ENCODE data around the gene GAS6. TPM values are rescaled to one million over a fixed set of nuclear protein-coding genes. Genes with fewer than 3 reads are reported as not detected.

Gene GAS6
- total and polyA plus RNA-seq, 2 donors (not counting 1 experiment from before 2014, with no cell fraction given), result 0.25 to 0.78 TPM

GRCh38 chr13:113838711-113839201, 25.1 kb downstream of the GAS6 start:
- Histone ChIP-seq H3K4me3 (ENCODE audit: control extremely low read depth in 1 of 5, extremely low read depth in 1 of 5, insufficient read depth in 1 of 5, low read depth in 2 of 5, low read length in 4 of 5) (no peak overlapping the region), H3K27ac (ENCODE audit: low read length in 2 of 2) (no peak overlapping the region), H3K4me2 (replicated peaks; ENCODE audit: low read depth, low read length, poor library complexity, severe bottlenecking) (no peak overlapping the region), H3K4me1 (ENCODE audit: control insufficient read depth in 2 of 2, insufficient read depth in 2 of 2, low read length in 2 of 2) (no peaks in the 10 kb centered on the region), H3K9ac (ENCODE audit: low read length) (no peak overlapping the region), H2AFZ (ENCODE audit: insufficient read depth, low read depth, low read length, poor library complexity, severe bottlenecking) (no peak overlapping the region), H3K9me3 (ENCODE audit: control extremely low read depth in 1 of 3, control insufficient read depth in 2 of 3, insufficient read depth in 1 of 3, low read length in 2 of 3) (peaks cover 0 to 21% (median 0%) of the 10 kb centered on the region in 3 donors), H4K20me1 (ENCODE audit: control insufficient read depth, insufficient read depth, low read length, poor library complexity, severe bottlenecking) (peaks cover 9% of the 10 kb centered on the region), H3K27me3 (replicated peaks in 1 of 4; ENCODE audit: control extremely low read depth in 1 of 4, control insufficient read depth in 3 of 4, insufficient read depth in 4 of 4, low read length in 3 of 4) (no peaks in the 10 kb centered on the region), H3K79me2 (ENCODE audit: control insufficient read depth, insufficient read depth, low read length) (no peaks in the 10 kb centered on the region), H3K36me3 (replicated peaks in 1 of 2; ENCODE audit: control extremely low read depth in 1 of 2, control insufficient read depth in 1 of 2, extremely low read depth in 1 of 2, insufficient read depth in 2 of 2, low read length in 1 of 2) (no peaks in the 10 kb centered on the region)
- ChIA-PET CTCF (no interaction called here), POLR2A (no interaction called here)
- Mint-ChIP-seq H3K27me3 (no peaks in the 10 kb centered on the region), H3K4me3 (no peak overlapping the region), H3K27ac (no peak overlapping the region), H3K4me1 (peaks cover 5% of the 10 kb centered on the region), H3K9me3 (ENCODE audit: insufficient read depth) (no peaks in the 10 kb centered on the region)
- ATAC-seq (ENCODE audit: low read depth) (no peak), DNase-seq (no peak)
- TF ChIP-seq CTCF (IDR thresholded peaks at IDR 0.05), result no peak
- TF ChIP-seq EZH2 (IDR thresholded peaks at IDR 0.05; ENCODE audit: borderline replicate concordance, insufficient read depth, low read depth, low read length, poor library complexity, severe bottlenecking), result no peak
- 98% methylated on average over 5 of the region's 8 CpGs for WGBS (ENCODE audit: insufficient coverage)
- intact Hi-C loops (cut with micrococcal nuclease), result no loop called here

GRCh38 chr13:113837560-113838355, 26.1 kb downstream of the GAS6 start:
- CTCF ChIA-PET, result no interaction called here
- no peak for TF ChIP-seq EZH2 (IDR thresholded peaks at IDR 0.05; ENCODE audit: borderline replicate concordance, insufficient read depth, low read depth, low read length, poor library complexity, severe bottlenecking)
- Histone ChIP-seq H3K27ac (ENCODE audit: low read length in 2 of 2) (no peak overlapping the region), H3K4me3 (ENCODE audit: control extremely low read depth in 1 of 5, extremely low read depth in 1 of 5, insufficient read depth in 1 of 5, low read depth in 2 of 5, low read length in 4 of 5) (no peak overlapping the region), H3K27me3 (replicated peaks in 1 of 4; ENCODE audit: control extremely low read depth in 1 of 4, control insufficient read depth in 3 of 4, insufficient read depth in 4 of 4, low read length in 3 of 4) (no peaks in the 10 kb centered on the region), H3K36me3 (replicated peaks in 1 of 2; ENCODE audit: control extremely low read depth in 1 of 2, control insufficient read depth in 1 of 2, extremely low read depth in 1 of 2, insufficient read depth in 2 of 2, low read length in 1 of 2) (no peaks in the 10 kb centered on the region), H2AFZ (ENCODE audit: insufficient read depth, low read depth, low read length, poor library complexity, severe bottlenecking) (no peak overlapping the region), H4K20me1 (ENCODE audit: control insufficient read depth, insufficient read depth, low read length, poor library complexity, severe bottlenecking) (peaks cover 18% of the 10 kb centered on the region), H3K79me2 (ENCODE audit: control insufficient read depth, insufficient read depth, low read length) (no peaks in the 10 kb centered on the region), H3K9ac (ENCODE audit: low read length) (no peak overlapping the region), H3K9me3 (ENCODE audit: control extremely low read depth in 1 of 3, control insufficient read depth in 2 of 3, insufficient read depth in 1 of 3, low read length in 2 of 3) (peaks cover 0 to 13% (median 0%) of the 10 kb centered on the region in 3 donors), H3K4me1 (ENCODE audit: control insufficient read depth in 2 of 2, insufficient read depth in 2 of 2, low read length in 2 of 2) (no peaks in the 10 kb centered on the region), H3K4me2 (replicated peaks; ENCODE audit: low read depth, low read length, poor library complexity, severe bottlenecking) (no peak overlapping the region)
- intact Hi-C loops (cut with micrococcal nuclease), result no loop called here
- 92% methylated on average over 16 of the region's 16 CpGs for WGBS (ENCODE audit: insufficient coverage)
- no peak overlapping the region for H3K4me3 Mint-ChIP-seq
- H3K4me1 Mint-ChIP-seq, result peaks cover 5% of the 10 kb centered on the region
- no peak for ATAC-seq (ENCODE audit: low read depth)
- H3K27me3 Mint-ChIP-seq, result no peaks in the 10 kb centered on the region
- no peak overlapping the region for H3K27ac Mint-ChIP-seq
- POLR2A ChIA-PET, result no interaction called here
- no peak for DNase-seq
- no peaks in the 10 kb centered on the region for H3K9me3 Mint-ChIP-seq (ENCODE audit: insufficient read depth)
